Hematopoietic multipotent progenitor cell treated with erythropoietin and hydrocortisone succinate and interleukin-3 and kit ligand, for 8 days (in vitro differentiated cells): ENCODE data around the gene PDE10A.

ENCODE experiments used
- DNase-seq: peaks from one replicate; pipeline ENCODE4 v3.0.0-alpha.2; 2015

Gene PDE10A

GRCh38 chr6:165325609-165326008, 337.4 kb downstream of the PDE10A start:
- DNase-seq, result no peak

DNA sequence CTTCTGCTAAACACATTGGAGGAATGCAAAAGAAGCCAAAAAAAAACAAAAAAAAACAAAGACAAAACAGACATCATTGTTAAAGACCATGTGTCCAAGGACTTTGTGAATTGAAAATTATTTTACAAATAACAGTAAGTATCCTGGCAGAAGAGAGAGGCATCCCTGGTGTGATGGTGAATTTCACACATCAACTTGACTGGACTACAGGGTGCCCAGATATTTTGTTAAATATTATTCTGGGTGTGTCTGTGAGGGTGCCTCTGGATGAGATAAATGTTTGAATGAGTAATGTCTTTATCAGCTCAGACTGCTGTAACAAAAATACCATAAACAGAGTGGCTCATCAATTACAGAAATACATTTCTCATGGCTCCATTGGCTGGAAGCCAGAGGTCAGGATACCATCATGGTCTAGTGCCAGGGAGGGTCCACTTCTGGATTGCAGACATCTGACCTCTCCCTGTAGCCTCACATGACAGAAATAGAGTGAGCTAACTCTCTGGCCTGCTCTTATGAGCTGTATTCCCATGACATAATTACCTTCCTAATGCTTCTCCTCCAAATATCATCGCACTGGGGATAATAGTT, 341.4 kb downstream of the PDE10A start:
- DNase-seq, result no peak

GRCh38 chr6:165321150-165321549, 341.9 kb downstream of the PDE10A start:
- DNase-seq, result no peak

DNA sequence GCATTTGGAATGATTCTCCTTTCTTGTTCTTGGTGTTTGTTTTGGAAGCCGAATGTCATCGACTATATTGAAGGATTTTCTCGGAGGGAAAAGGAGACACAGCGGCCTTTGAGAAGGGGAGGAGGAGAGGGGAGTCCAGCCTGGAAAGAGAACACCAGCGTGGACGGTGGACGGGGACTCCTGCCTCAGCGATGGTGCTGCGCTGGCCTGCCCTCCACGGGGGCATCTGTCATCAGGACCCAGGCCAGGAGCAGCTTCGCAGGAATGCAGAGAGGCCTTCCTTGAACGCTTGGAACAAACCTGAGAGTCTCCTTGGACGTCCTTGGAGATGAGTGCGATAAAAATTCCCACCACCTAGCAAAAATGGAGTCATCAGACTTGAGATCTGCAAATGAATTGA, 345.3 kb downstream of the PDE10A start:
- DNase-seq, result no peak

DNA sequence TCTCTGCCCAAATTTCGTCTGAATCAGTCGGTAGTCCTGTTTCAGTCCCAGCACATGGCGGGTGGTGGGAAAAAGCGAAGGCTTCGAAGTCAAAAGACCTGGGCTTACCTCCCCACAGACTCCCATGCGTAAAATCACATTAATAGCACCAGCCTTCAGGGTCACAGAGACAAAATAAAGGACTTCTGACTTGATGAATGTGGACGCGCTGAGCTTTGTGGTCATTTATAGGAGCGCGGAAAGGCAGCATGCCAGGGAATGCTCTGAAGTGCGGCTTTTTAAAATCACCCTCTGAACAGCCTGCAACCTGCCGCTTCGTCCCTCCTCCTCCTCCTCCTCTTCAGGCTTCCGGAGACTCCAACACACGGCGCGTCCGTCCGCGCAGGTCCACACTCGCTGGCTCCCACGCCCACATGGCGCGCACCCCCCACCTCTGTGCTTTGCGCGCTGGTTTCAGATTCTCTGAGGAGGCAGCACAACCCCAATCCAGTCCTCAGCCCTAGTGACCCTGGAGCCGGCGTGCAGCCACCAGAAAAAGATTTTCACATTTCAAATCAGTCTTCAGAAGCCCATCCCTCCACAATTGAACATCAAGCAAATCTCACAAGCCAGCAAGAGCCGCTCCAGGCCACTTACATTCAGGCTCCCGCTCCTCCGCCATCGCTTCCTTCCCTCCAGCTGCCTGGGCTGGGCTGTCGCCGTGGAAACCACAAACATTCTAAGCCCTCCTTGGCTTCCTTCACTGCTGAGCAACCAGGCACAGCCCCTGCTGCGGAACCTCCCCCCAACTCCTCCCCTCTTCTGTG, 353.9 kb downstream of the PDE10A start, which contains the start of gene C6orf118:
Gene C6orf118, minus strand, starts transcription at position 680 of the 806 bp plus-strand sequence. Its CDS starts 19 bp downstream, at position 661.
- no peak for DNase-seq

GRCh38 chr6:165306955-165307354, 356.1 kb downstream of the PDE10A start:
- no peak for DNase-seq

DNA sequence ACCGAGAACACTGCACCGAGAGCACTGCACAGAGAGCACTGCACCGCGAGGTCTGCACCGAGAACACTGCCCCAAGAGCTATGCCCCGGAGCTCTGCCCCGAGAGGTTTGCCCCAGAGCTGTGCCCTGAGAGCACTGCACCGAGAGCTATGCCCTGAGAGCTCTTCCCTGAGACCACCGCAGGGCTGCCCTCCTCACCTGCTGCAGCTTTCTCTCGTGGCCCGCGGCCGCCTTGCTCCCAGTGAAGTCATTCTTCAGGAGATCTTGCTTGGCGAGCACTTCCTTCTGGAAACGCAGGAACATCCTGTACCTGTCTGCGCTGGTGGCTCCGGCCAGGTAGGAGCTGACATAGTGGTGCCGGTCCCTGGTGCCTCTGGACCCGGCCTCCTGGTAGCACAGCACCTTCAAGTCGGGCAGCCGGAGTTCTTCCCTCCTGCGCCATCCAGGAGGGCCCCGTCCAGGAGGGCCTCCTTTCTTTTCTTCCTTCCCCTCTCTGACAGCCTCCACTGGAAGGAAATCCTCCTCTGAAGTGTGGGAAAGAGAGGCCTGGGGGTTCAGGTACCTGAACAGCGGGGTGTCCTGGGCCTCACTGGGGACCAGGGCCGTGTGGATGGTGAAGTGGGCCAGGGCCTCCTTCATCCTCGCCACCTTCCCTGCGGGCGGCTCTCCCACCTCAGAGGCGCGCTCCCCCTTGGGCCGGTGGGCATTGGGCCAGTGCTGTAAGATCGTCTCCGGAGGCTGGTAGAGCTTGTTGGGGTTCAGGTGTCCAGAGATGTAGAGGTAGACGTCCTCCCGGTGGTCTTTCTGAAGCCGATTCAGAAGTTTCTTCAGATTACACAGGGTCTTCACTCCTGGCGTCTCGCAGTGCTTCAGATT, 361.4 kb downstream of the PDE10A start:
- no peak for DNase-seq

DNA sequence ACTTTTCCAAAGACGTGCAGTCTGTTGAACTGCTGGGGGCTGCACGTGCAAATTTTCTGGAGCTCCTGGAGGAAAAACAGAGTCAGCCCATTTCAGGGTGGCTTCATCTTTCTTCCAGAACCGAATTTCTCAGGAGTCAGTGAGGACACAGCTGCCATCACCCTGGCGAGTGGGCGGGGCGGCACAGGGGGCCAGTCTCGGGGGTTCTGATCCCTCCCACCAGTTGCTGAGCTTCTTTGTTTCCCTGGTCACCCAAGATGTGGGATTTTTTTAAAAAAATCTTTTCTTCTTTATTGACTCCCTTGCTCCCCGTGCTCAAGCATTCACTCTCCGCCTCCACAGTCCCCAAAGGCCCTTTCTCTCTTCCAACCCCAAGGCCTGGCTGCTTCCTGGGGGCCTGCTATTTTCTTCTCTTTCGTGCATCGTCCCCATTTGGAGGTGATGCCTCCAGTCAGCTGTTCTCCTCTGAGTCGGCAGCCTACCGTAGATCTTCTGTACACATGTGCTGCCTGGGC, 362.6 kb downstream of the PDE10A start:
- DNase-seq, result no peak

DNA sequence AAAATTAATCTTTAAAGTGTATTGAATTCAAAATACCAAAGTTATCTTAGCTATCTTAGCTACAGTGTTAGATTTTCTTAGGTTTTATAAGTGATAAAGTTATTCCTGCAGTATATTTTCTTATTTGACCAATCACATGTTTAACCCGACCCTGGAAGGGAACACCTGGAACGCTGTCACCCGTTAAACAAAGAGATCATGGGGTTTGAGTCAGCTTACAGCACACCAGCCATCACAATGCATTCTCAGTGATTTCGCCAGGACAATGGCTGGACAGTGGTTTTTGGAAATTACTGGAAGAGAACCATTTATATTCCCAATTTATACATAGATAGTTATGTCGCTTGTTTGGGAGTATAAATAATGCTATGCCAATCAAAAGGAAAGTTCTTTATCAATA, 364.2 kb downstream of the PDE10A start:
- DNase-seq, result no peak

GRCh38 chr6:165298402-165298801, 364.6 kb downstream of the PDE10A start:
- no peak for DNase-seq

GRCh38 chr6:165292657-165293056, 370.4 kb downstream of the PDE10A start:
- DNase-seq, result no peak
